M059J (cell line): ENCODE data around the gene KDM4C. TPM values are rescaled to one million over a fixed set of nuclear protein-coding genes. Genes with fewer than 3 reads are reported as not detected.
"Not testable (repeated sequence)": the region's sequence is repeated elsewhere in the genome, so short reads cannot be mapped to it uniquely, and the experiment has no call there.

Experiments used
- DNase-seq: peaks from one replicate; pipeline ENCODE4 v3.0.0-alpha.2; 2012; ENCODE audit warnings: low read depth
- total RNA-seq: library from RNA; depleted of rRNA; stranded (reverse); fragments of >200 nt; shearing (Covaris generic); gene quantifications from 2 replicates; pipeline ENCODE4 v1.2.3, GENCODE V29; 2014

KDM4C gene
- total RNA-seq, 1 experiment from 2014 or later = 17.7 TPM

GRCh38 chr9:7169717-7170389, 412.1 kb downstream of the KDM4C start:
- DNase-seq = no peak

GRCh38 chr9:7171396-7172153, 413.8 kb downstream of the KDM4C start:
- DNase-seq = no peak

- DNase-seq = no peak
Measured at GRCh38 chr9:7172154-7173115, 414.7 kb downstream of the KDM4C start.

- DNase-seq = no peak
Measured at GRCh38 chr9:7173139-7173538, 415.4 kb downstream of the KDM4C start.

- DNase-seq = no peak
Measured at GRCh38 chr9:7174301-7174700, 416.5 kb downstream of the KDM4C start.

GRCh38 chr9:7174884-7175283, 417.1 kb downstream of the KDM4C start:
- DNase-seq = no peak

GRCh38 chr9:7176561-7176960, 418.8 kb downstream of the KDM4C start:
- DNase-seq = no peak

GRCh38 chr9:7177383-7177782, 419.6 kb downstream of the KDM4C start:
- DNase-seq = peak; percentile 38

DNA sequence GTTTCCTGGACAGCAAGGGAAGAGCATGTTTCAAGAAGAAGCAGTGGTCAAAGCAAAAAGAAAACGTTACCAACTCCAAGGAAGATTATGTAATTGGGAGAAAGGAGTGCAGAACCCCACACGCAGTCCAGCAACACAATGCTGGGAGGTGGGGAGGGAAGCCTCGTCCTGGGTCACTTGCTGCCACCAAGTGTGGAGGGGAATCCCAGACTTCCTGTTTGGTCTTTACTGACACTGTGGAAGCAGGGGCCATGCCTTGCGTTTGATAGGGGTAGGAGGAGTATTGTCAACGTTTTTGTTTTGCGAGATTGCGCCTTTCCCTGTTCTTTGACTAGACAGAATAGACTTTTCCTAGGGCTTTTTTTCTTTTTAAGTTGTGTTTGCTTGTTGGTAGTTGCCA, 421.0 kb downstream of the KDM4C start:
- no peak for DNase-seq

- no peak for DNase-seq
Measured at GRCh38 chr9:7180247-7180646, 422.5 kb downstream of the KDM4C start.

GRCh38 chr9:7183139-7183538, 425.4 kb downstream of the KDM4C start:
- DNase-seq = not testable (repeated sequence)

DNA sequence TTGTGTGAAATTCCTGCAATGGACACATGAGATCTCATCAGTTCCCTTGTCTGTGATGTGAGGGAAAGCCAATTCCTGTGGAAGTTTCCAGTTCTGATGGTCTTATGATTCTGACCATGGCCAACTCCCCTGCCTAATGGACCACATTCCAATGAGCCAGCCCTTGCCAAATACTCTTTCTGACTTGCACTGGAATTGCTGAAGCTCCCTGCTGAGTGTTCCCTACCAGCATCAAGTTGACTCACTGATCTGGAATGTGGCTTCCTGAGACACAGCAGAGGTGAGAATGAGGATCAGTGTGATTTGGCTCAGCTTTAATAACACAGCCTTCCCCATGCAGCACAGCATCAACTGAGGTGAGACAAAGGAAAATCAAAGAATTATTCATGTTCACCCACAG, 427.8 kb downstream of the KDM4C start:
- DNase-seq = peak; percentile 93

DNA sequence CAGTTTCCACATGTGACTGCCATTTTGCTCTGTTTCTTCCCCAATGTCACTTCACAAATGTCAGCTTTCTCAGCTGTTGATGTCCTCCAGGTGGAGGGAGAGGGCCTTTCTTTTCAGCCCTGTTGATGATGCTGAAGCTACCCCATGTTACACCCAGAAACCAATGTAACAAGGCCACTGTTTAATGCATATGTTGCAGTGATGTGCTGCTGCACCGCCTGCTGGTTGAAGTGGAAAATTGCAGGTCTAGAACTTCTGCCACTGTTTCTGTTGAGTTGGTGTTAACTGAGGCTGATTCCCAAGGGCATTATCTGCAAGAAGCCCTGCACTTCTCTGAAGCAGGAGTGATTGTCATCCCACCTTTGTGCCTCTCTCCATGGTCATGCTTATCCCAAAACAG, 428.4 kb downstream of the KDM4C start:
- DNase-seq = no peak

GRCh38 chr9:7192266-7192665, 434.5 kb downstream of the KDM4C start:
- DNase-seq = no peak

DNA sequence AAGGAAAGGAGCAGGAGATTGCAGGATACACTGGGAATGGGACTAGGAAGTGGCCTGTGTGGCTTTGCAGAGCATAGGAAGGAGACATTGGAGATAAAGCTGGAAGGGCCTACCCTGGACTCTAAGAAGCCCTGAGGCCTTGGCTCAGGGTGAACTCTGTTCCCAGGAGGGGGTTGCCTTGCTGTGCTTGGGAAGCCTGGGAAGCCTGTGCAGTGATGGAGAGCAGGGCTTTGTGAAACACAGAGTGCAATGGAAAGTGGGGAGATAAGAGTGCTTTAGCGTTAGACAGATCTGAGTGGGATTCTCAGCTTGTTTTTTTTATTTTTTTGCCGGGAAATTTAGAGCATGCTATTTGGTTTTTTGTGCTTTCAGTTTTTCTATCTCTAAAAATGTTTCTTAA, 437.8 kb downstream of the KDM4C start:
- DNase-seq = no peak

GRCh38 chr9:7196467-7196866, 438.7 kb downstream of the KDM4C start:
- no peak for DNase-seq

DNA sequence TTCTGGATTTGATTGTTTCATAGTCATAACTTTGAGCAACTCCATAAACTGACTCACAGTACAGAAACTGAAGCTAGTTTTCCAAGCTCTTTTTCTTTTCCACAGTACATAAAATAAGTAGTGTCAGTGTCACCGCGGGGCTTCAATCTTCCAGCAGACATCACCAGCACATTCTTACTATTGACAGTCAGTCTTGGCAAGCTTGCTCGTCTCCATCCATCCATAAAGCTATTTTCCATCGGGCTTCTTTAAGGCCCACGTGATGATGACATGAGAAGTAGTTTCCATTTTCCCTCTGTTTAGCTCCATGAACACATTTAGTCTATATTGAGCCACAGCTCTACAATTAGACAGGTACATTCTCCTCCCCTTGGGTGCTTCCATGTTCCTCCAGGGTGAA, 443.4 kb downstream of the KDM4C start:
- no peak for DNase-seq

- no peak for DNase-seq
Measured at GRCh38 chr9:7205806-7206205, 448.0 kb downstream of the KDM4C start.

DNA sequence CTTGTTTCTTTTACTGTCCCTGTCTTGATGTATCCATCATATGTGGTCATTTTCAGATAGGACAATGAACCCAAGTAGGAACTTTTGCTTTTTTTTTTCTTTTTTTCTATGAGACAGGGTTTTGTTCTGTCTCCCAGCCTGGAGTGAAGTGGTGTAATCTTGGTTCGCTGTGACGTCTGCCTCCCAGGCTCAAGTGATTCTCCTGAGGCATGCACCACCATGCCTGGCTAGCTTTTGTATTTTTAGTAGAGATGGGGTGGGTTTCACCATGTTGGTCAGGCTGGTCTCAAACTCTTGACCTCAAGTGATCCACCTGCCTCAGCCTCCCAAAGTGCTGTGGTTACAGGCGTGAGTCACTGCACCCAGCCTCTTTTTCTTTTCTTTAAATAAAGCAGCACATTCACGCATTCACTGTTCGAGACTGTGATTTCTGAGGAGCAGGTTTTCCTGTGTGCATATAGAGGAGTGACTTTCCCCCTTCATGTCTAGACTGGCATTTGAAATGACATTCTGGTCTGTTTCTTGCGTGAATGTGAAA, 448.5 kb downstream of the KDM4C start:
- DNase-seq = no peak

GRCh38 chr9:7209016-7209715, 451.4 kb downstream of the KDM4C start:
- DNase-seq = no peak

- DNase-seq = no peak
Measured at GRCh38 chr9:7209990-7210389, 452.2 kb downstream of the KDM4C start.
